GM18867 (cell line): ENCODE measurements around the gene PPAN.

Experiments used
- ATAC-seq: cut with Tn5 transposase; IDR thresholded peaks from one replicate; pipeline ENCODE4 v1.9.1; 2021; ENCODE audit warnings: mild to moderate bottlenecking, moderate library complexity; ENCODE audit not compliant: unreplicated experiment

Gene PPAN

GRCh38 chr19:10113592-10113963 lies 7.4 kb downstream of the PPAN start:
- ATAC-seq = no peak

GRCh38 chr19:10113964-10114650 lies 7.9 kb downstream of the PPAN start:
- ATAC-seq = no peak

- no peak for ATAC-seq
These were observed 8.7 kb downstream of the PPAN start for GRCh38 chr19:10114651-10115391.

- no peak for ATAC-seq
These were observed 9.4 kb downstream of the PPAN start for GRCh38 chr19:10115392-10116084.

- ATAC-seq = no peak
These were observed 10.1 kb downstream of the PPAN start for GRCh38 chr19:10116085-10116865.

- ATAC-seq = no peak
These were observed 10.9 kb downstream of the PPAN start for GRCh38 chr19:10116866-10117616.

- no peak for ATAC-seq
These were observed 12.8 kb downstream of the PPAN start for GRCh38 chr19:10118960-10119359.

GRCh38 chr19:10120538-10121189 lies 14.5 kb downstream of the PPAN start:
- ATAC-seq = no peak

- ATAC-seq = no peak
These were observed 15.9 kb downstream of the PPAN start for GRCh38 chr19:10122045-10122444.

- no peak for ATAC-seq
These were observed 18.3 kb downstream of the PPAN start for GRCh38 chr19:10124429-10124828.

GRCh38 chr19:10126213-10126639 lies 20.1 kb downstream of the PPAN start:
- ATAC-seq = no peak

GRCh38 chr19:10132905-10133304 lies 26.7 kb downstream of the PPAN start:
- ATAC-seq = no peak

GRCh38 chr19:10133596-10133995 lies 27.4 kb downstream of the PPAN start:
- no peak for ATAC-seq

- ATAC-seq = no peak
These were observed 27.9 kb downstream of the PPAN start for GRCh38 chr19:10134040-10134439.

- no peak for ATAC-seq
These were observed 29.6 kb downstream of the PPAN start for GRCh38 chr19:10135551-10136334.

GRCh38 chr19:10136936-10137335 lies 30.8 kb downstream of the PPAN start:
- ATAC-seq = no peak

GRCh38 chr19:10137751-10138682 lies 31.9 kb downstream of the PPAN start:
- ATAC-seq = no peak
